Ovary (tissue), 9 donors: ENCODE data around the gene AKR7A2. TPM values are rescaled to one million over a fixed set of nuclear protein-coding genes. Genes with fewer than 3 reads are reported as not detected.

Experiments
- DNase-seq, 5 donors: peaks; one replicate each; pipeline ENCODE4 v3.0.0-alpha.2; 2019 to 2020
- H3K27ac ChIP-seq, 2 donors: fragments of 200-600 bp; one replicate each; pipeline versions ENCODE4 v1.5.1 to v1.8.0; 2019 to 2022
- H3K27me3 ChIP-seq: fragments of 200-600 bp; one replicate; pipeline ENCODE4 v1.8.0; 2022
- H3K36me3 ChIP-seq: fragments of 200-600 bp; sonication (generic); one replicate; pipeline ENCODE4 v1.5.1; 2019
- H3K4me1 ChIP-seq: one replicate; pipeline ENCODE4 v1.8.1; 2013; ENCODE audit warnings: mild to moderate bottlenecking, moderate library complexity; ENCODE audit not compliant: insufficient read depth
- H3K4me3 ChIP-seq: fragments of 200-600 bp; sonication (generic); one replicate; pipeline ENCODE4 v1.5.1; 2017
- H3K9me3 ChIP-seq, 2 donors: fragments of 200-600 bp in 1 of 2; sonication (generic) in 1 of 2; one replicate each; pipeline versions ENCODE4 v1.5.1 to v1.8.1; 2013 to 2019; ENCODE audit warnings: mild to moderate bottlenecking in 1 of 2, moderate library complexity in 1 of 2
- CTCF ChIP-seq, 3 donors: fragments of 450-650 bp in 2 of 3; fragments of 200-600 bp in 1 of 3; IDR thresholded peaks; one replicate each; pipeline versions ENCODE4 v1.5.1 to v1.8.0; 2016 to 2022; ENCODE audit warnings: antibody characterized with exemption in 3 of 3, mild to moderate bottlenecking in 1 of 3
- EP300 ChIP-seq: sonication (generic); formaldehyde crosslinking; IDR thresholded peaks from one replicate; pipeline ENCODE4 v1.6.1; 2017; ENCODE audit warnings: antibody characterized with exemption
- POLR2A ChIP-seq: fragments of 450-650 bp; IDR thresholded peaks from one replicate; pipeline ENCODE4 v1.6.1; 2017; ENCODE audit warnings: antibody characterized with exemption, mild to moderate bottlenecking, moderate library complexity
- WGBS, 3 donors: extraction: QIAGEN DNeasy Blood & Tissue Kit in 1 of 3; methylation state at CpG; one replicate each; pipeline versions ENCODE4 v1.1.5 to v1.1.7; 2013 to 2017; 5-methylcytosine and 5-hydroxymethylcytosine counted together
- intact Hi-C, 4 donors: fragments of 100-400 bp; cut with DNase I; formaldehyde crosslinking; loops; one replicate each; pipeline versions ENCODE4 v1.11.0 to v1.15.1; 2022 to 2023
- polyA plus RNA-seq, 2 donors: library from polyadenylated mRNA; stranded (reverse); fragments of 200-250 nt in 1 of 2; fragments of 350-450 nt in 1 of 2; fragmentation: Illumina TruSeq in 1 of 2; extraction: RNeasy Lipid Tissue Mini Kit (QIAGEN cat#74804) in 1 of 2; gene quantifications; one replicate each; pipeline ENCODE4 v1.2.3, GENCODE V29; 2013 to 2014
- total RNA-seq, 7 donors: library from RNA; depleted of rRNA in 2 of 7; stranded (reverse); fragments of >200 nt in 2 of 7; fragmentation: NEBNext Ultra II Directional in 3 of 7; extraction: Animal tissue kit (Norgen Biotek cat#: 25700) in 3 of 7; gene quantifications; one replicate each; pipeline versions ENCODE4 v1.1.0 to v1.2.4, GENCODE V29; 2016 to 2023
- donor health status: DM: no; HTN: no; CAD: no; lungs with moderate emphysema.
- donor health status: DM: no; HTN: no; CAD: no.
- donor health status: Bipolar disorder and iron deficiency.
- donor health status: DM: yes; HTN: yes; CAD: no.
- donor health status: DM: no; HTN: no; CAD: no.
- donor health status: DM: yes; HTN: yes; CAD: no.

AKR7A2 gene
- total and polyA plus RNA-seq, 9 donors, result 37.9 to 83.6 (median 55.6) TPM

GRCh38 chr1:19326748-19327065 lies 14.8 kb upstream of the AKR7A2 start:
- intact Hi-C loops, result no loop called here
- no peak for DNase-seq
- 68 to 81% (median 77%) methylated on average over 6 of the region's 6 CpGs for WGBS, 3 donors
- no peaks in the 10 kb centered on the region for H3K9me3 ChIP-seq
- no peaks in the 10 kb centered on the region for H3K27me3 ChIP-seq
- H3K4me3 ChIP-seq, result no peak overlapping the region
- TF ChIP-seq CTCF (IDR thresholded peaks at IDR 0.05) (no peak), POLR2A (no peak), EP300 (no peak)
- H3K27ac ChIP-seq, result no peak overlapping the region
- H3K36me3 ChIP-seq, result no peaks in the 10 kb centered on the region
- no peaks in the 10 kb centered on the region for H3K4me1 ChIP-seq

- H3K27ac ChIP-seq, result no peak overlapping the region
- H3K4me3 ChIP-seq, result no peak overlapping the region
- H3K9me3 ChIP-seq, result no peaks in the 10 kb centered on the region
- WGBS, 3 donors, result 80 to 88% (median 81%) methylated on average over 31 to 32 of the region's 32 CpGs
- TF ChIP-seq EP300, result no peak
- TF ChIP-seq CTCF (IDR thresholded peaks at IDR 0.05), result no peak
- TF ChIP-seq POLR2A, result no peak
- H3K4me1 ChIP-seq, result no peaks in the 10 kb centered on the region
- DNase-seq, result no peak
- H3K36me3 ChIP-seq, result no peaks in the 10 kb centered on the region
- no peaks in the 10 kb centered on the region for H3K27me3 ChIP-seq
- intact Hi-C loops, result no loop called here
Measured at GRCh38 chr1:19325958-19326747, 14.2 kb upstream of the AKR7A2 start.

GRCh38 chr1:19325368-19325957 lies 13.5 kb upstream of the AKR7A2 start:
- H3K9me3 ChIP-seq, result no peaks in the 10 kb centered on the region
- no peaks in the 10 kb centered on the region for H3K36me3 ChIP-seq
- no peak overlapping the region for H3K27ac ChIP-seq
- DNase-seq, result no peak
- no peaks in the 10 kb centered on the region for H3K27me3 ChIP-seq
- TF ChIP-seq CTCF (IDR thresholded peaks at IDR 0.05) (no peak), POLR2A (no peak), EP300 (no peak)
- H3K4me1 ChIP-seq, result no peaks in the 10 kb centered on the region
- 73 to 81% (median 75%) methylated on average over 19 of the region's 19 CpGs for WGBS, 3 donors
- intact Hi-C loops, result no loop called here
- no peak overlapping the region for H3K4me3 ChIP-seq

- no peak for DNase-seq
- H3K36me3 ChIP-seq, result no peaks in the 10 kb centered on the region
- intact Hi-C loops, result no loop called here
- no peaks in the 10 kb centered on the region for H3K4me1 ChIP-seq
- no peaks in the 10 kb centered on the region for H3K9me3 ChIP-seq
- no peak for TF ChIP-seq POLR2A
- TF ChIP-seq CTCF (IDR thresholded peaks at IDR 0.05), result no peak
- TF ChIP-seq EP300, result no peak
- 89 to 97% (median 94%) methylated on average over 9 of the region's 9 CpGs for WGBS, 3 donors
- H3K27me3 ChIP-seq, result no peaks in the 10 kb centered on the region
- no peak overlapping the region for H3K27ac ChIP-seq
- no peak overlapping the region for H3K4me3 ChIP-seq
Measured at GRCh38 chr1:19324665-19324990, 12.7 kb upstream of the AKR7A2 start.
